Left lung (tissue), 10 donors: ENCODE data around the gene GTF3C4. TPM values are rescaled to one million over a fixed set of nuclear protein-coding genes. Genes with fewer than 3 reads are reported as not detected.

Experiments
- ATAC-seq: fragments of 200-7000 bp; cut with Tn5 transposase; one replicate; pipeline ENCODE4 v1.9.1; 2020; ENCODE audit warnings: moderate library complexity
- DNase-seq, 4 donors: peaks; one replicate each; pipeline ENCODE4 v3.0.0-alpha.2; 2013 to 2020
- H3K27ac ChIP-seq, 2 donors: fragments of 200-600 bp; sonication (generic) in 1 of 2; one replicate each; pipeline versions ENCODE4 v1.5.0 to v1.8.0; 2020 to 2021
- H3K27me3 ChIP-seq, 2 donors: fragments of 200-600 bp; sonication (generic) in 1 of 2; one replicate each; pipeline versions ENCODE4 v1.5.0 to v1.8.0; 2020 to 2021
- H3K36me3 ChIP-seq, 2 donors: fragments of 200-600 bp; sonication (generic) in 1 of 2; one replicate each; pipeline versions ENCODE4 v1.5.0 to v1.8.0; 2020 to 2021
- H3K4me1 ChIP-seq, 2 donors: fragments of 200-600 bp; one replicate each; pipeline ENCODE4 v1.8.0; 2021
- H3K4me3 ChIP-seq, 2 donors: fragments of 200-600 bp; sonication (generic) in 1 of 2; one replicate each; pipeline versions ENCODE4 v1.5.0 to v1.8.0; 2020 to 2021; ENCODE audit warnings: mild to moderate bottlenecking in 1 of 2
- H3K9me3 ChIP-seq, 2 donors: fragments of 200-600 bp; sonication (generic) in 1 of 2; one replicate each; pipeline versions ENCODE4 v1.5.0 to v1.8.0; 2020 to 2021
- intact Hi-C, 2 donors: fragments of 100-400 bp; cut with DNase I; formaldehyde crosslinking; loops; one replicate each; pipeline versions ENCODE4 v1.11.2 to v1.14.2; 2022
- polyA plus RNA-seq, 6 donors: library from polyadenylated mRNA; unstranded; fragments of 120-200 nt; gene quantifications; one replicate each; pipeline ENCODE4 v1.2.1, GENCODE V29; 2013; ENCODE audit not compliant: insufficient read length in 6 of 6
- total RNA-seq, 2 donors: library from RNA; stranded (reverse); fragmentation: NEBNext Ultra II Directional; extraction: Animal tissue kit (Norgen Biotek cat#: 25700); gene quantifications; one replicate each; pipeline ENCODE4 v1.2.1, GENCODE V29; 2021
- TF ChIP-seq, protein P1 (sequence below), 2 donors: fragments of 200-600 bp; sonication (generic) in 1 of 2; IDR thresholded peaks; one replicate each; pipeline versions ENCODE4 v1.5.0 to v1.8.0; 2021; ENCODE audit warnings: antibody characterized with exemption in 2 of 2
- donor health status: DM: no; HTN: yes; CAD: no.
- donor health status: DM: no; HTN: no; CAD: no.

Gene GTF3C4
- total and polyA plus RNA-seq, 8 donors: 13.1 to 25.6 (median 23.8) TPM

- Histone ChIP-seq H3K4me1 (no peaks in the 10 kb centered on the region), H3K9me3 (no peaks in the 10 kb centered on the region), H3K36me3 (no peaks in the 10 kb centered on the region), H3K27ac (no peak overlapping the region), H3K4me3 (no peak overlapping the region), H3K27me3 (peaks cover 0 to 20% of the 10 kb centered on the region in 2 donors)
- intact Hi-C loops: no loop called here
- DNase-seq (no peak), ATAC-seq (no peak)
- TF ChIP-seq, protein P1, sequence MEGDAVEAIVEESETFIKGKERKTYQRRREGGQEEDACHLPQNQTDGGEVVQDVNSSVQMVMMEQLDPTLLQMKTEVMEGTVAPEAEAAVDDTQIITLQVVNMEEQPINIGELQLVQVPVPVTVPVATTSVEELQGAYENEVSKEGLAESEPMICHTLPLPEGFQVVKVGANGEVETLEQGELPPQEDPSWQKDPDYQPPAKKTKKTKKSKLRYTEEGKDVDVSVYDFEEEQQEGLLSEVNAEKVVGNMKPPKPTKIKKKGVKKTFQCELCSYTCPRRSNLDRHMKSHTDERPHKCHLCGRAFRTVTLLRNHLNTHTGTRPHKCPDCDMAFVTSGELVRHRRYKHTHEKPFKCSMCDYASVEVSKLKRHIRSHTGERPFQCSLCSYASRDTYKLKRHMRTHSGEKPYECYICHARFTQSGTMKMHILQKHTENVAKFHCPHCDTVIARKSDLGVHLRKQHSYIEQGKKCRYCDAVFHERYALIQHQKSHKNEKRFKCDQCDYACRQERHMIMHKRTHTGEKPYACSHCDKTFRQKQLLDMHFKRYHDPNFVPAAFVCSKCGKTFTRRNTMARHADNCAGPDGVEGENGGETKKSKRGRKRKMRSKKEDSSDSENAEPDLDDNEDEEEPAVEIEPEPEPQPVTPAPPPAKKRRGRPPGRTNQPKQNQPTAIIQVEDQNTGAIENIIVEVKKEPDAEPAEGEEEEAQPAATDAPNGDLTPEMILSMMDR (IDR thresholded peaks at IDR 0.05): no peak
Measured at GRCh38 chr9:132723809-132724208, 53.5 kb downstream of the GTF3C4 start.

- H3K4me1 ChIP-seq: no peaks in the 10 kb centered on the region
- no peak overlapping the region for H3K27ac ChIP-seq
- peak in 1 of 4 donors; percentile 11 for DNase-seq
- H3K9me3 ChIP-seq: no peaks in the 10 kb centered on the region
- no peaks in the 10 kb centered on the region for H3K36me3 ChIP-seq
- TF ChIP-seq, protein P1 (IDR thresholded peaks at IDR 0.05): no peak
- intact Hi-C loops: no loop called here
- H3K27me3 ChIP-seq: peaks cover 0 to 10% of the 10 kb centered on the region in 2 donors
- no peak overlapping the region for H3K4me3 ChIP-seq
- ATAC-seq: no peak
Measured at GRCh38 chr9:132725306-132725705, 55.0 kb downstream of the GTF3C4 start.

DNA sequence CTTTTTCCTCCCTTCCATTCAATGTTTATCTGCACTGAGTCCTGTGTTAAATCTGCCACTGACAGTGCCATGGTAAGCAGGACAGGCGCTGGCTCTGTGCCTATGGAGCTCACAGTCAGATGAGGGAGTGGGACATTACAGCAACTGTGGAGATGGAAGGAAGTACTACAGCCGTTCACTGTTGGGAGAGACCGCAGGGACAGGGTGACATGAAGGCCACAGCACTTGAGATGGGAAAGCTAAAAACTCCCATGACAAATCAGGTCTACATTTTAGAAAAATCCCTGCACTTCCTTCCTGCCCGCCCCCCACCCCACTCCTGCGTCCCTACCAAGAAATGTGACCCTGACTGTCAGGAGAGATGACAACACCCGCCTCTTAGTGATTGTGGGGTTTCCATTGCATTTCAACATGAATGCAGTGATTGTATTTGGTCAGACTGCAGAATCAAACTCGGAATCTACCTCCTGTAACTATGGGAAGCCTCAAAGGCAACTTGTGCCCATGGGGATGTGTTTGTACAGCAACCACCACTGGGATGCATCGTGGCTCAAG is 56.4 kb downstream of the GTF3C4 start:
- Histone ChIP-seq H3K27ac (no peak overlapping the region), H3K4me1 (no peaks in the 10 kb centered on the region), H3K36me3 (no peaks in the 10 kb centered on the region), H3K4me3 (no peak overlapping the region), H3K9me3 (no peaks in the 10 kb centered on the region), H3K27me3 (peaks cover 0 to 10% of the 10 kb centered on the region in 2 donors)
- TF ChIP-seq, protein P1 (IDR thresholded peaks at IDR 0.05): no peak
- intact Hi-C loops: no loop called here
- ATAC-seq (no peak), DNase-seq (peak in 1 of 4 donors; percentile 4)

DNA sequence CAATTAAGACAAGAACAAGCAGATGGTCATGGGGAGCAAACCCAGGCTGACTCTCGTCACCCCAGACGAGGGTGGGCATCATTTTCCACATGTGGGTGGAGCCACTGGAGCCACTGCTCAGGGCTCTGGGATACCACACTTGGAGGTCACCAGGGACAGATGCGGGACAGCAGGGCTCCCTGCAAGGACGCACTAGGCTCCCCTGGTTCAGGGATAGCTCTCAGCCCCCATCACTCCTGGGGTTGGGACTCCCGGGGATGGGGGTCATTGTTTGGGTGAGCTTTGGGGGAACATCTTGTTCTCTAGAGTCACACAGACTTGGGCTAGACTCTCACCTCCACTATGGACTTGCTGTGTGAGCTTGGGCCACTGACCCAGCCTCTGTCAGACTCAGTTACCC is 57.8 kb downstream of the GTF3C4 start:
- TF ChIP-seq, protein P1 (IDR thresholded peaks at IDR 0.05): no peak
- intact Hi-C loops: no loop called here
- no peak for ATAC-seq
- H3K27ac ChIP-seq: no peak overlapping the region
- H3K27me3 ChIP-seq: no peaks in the 10 kb centered on the region
- H3K36me3 ChIP-seq: no peaks in the 10 kb centered on the region
- DNase-seq: no peak
- no peaks in the 10 kb centered on the region for H3K9me3 ChIP-seq
- H3K4me1 ChIP-seq: no peaks in the 10 kb centered on the region
- no peak overlapping the region for H3K4me3 ChIP-seq

DNA sequence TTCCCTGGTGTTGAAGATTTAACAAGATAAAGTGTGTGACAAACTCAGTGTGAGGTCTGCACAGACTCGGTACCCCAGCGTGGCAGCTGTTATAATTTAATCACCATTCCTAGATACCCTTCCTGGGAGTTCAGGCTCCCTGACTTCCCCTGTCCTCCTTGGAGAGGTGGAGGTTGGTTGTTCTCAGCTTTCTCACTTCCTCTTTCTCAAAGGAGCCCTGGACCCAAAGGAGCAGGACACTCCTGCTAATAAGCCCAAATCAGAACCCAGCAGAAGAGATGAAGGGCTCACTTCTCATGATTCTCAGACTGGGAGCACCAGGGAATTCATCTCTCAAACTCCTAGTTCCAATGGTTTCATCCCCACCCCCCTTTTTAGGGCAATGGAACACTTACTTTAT is 58.2 kb downstream of the GTF3C4 start:
- TF ChIP-seq, protein P1 (IDR thresholded peaks at IDR 0.05): no peak
- no peaks in the 10 kb centered on the region for H3K4me1 ChIP-seq
- H3K9me3 ChIP-seq: no peaks in the 10 kb centered on the region
- DNase-seq (no peak), ATAC-seq (no peak)
- intact Hi-C loops: no loop called here
- H3K27ac ChIP-seq: no peak overlapping the region
- H3K4me3 ChIP-seq: no peak overlapping the region
- H3K36me3 ChIP-seq: no peaks in the 10 kb centered on the region
- H3K27me3 ChIP-seq: no peaks in the 10 kb centered on the region
